NCI-H187 (cell line): ENCODE results near the gene LGALSL.

Source experiments
- DNase-seq, 2 experiments: peaks; one replicate each; lab custom pipeline; 2025; lab: John Stamatoyannopoulos, UW

Gene LGALSL

GRCh38 chr2:64498438-64498837, 44.5 kb downstream of the LGALSL start:
- no peak for DNase-seq

DNA sequence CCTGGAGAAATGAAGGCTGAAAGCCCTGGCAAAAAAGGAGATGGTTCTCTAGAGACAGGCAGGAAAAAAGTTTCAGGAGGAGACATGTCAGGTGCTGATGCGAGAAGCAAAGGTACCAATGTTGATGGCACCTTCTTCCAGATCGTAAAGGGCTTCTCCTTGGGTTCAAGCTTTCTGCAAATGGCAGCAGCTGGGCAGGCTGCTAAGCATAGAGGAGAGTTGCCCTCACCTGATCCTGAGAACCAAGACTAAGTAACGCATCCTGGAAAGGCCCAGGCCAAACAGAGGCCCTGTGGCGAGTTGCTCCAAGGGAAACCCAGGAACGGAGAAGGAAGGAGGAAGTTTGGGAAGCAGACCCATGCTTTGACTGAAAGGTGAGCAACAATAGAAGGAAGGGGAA, 46.6 kb downstream of the LGALSL start:
- no peak for DNase-seq

- no peak for DNase-seq
Measured at GRCh38 chr2:64501946-64502345, 48.0 kb downstream of the LGALSL start.

- no peak for DNase-seq
Measured at GRCh38 chr2:64502860-64503259, 48.9 kb downstream of the LGALSL start.

GRCh38 chr2:64504774-64505720, 51.1 kb downstream of the LGALSL start:
- DNase-seq = no peak

DNA sequence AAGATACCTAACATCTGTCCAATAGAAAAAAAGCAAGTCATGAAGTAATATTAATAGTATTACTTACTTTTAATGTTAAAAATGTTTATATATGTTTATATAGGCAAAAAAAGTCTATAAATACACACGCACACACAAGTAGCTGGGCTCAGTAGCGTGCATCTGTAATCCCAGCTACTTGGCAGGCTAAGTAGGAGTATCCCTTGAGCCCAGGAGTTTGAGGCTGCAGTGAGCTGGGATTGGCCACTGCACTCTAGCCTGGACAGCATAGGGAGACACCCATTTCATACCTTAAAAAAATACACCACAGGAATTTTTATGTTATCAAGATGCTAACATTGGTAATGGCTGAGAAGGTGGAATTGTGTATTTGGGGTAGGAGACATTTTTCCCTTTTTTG, 52.7 kb downstream of the LGALSL start:
- no peak for DNase-seq
